A549 (cell line): ENCODE results near the gene ARRDC2. TPM values are rescaled to one million over a fixed set of nuclear protein-coding genes. Genes with fewer than 3 reads are reported as not detected.
"Not testable (repeated sequence)": the region's sequence is repeated elsewhere in the genome, so short reads cannot be mapped to it uniquely, and the experiment has no call there.

Source experiments
- ATAC-seq, 2 experiments: fragments of 200-7000 bp in 1 of 2; fragments of >200 bp in 1 of 2; cut with Nextera tagmentation in 1 of 2; cut with Tn5 transposase in 1 of 2; 3 replicates each; pipeline versions ENCODE4 v1.8.0 to v1.9.1; 2018 to 2020; ENCODE audit warnings: mild to moderate bottlenecking in 1 of 2, moderate library complexity in 1 of 2
- CTCF ChIA-PET: fragments of 300-600 bp; sonication (Branson Sonifier 250); formaldehyde crosslinking; extraction: SDS; loops from one replicate; lab custom pipeline; 2021; ENCODE audit warnings: antibody characterized with exemption, inconsistent platforms; lab: Yijun Ruan, JAX
- POLR2A ChIA-PET: fragments of 350-600 bp; formaldehyde crosslinking; extraction: SDS; loops from one replicate; lab custom pipeline; 2021; ENCODE audit warnings: antibody characterized with exemption, inconsistent platforms; lab: Yijun Ruan, JAX
- DNase-seq, 2 experiments: peaks; one replicate each; pipeline versions ENCODE4 v3.0.0 to v3.0.0-alpha.2; 2011 to 2016; ENCODE audit warnings: low read depth in 1 of 2, low spot score in 1 of 2
- FAIRE-seq: peaks from 2 replicates; lab custom pipeline; 2011; peaks lifted over from hg19 to GRCh38; lab: Jason Lieb, UNC
- H3K27ac ChIP-seq, 2 experiments: fragments of >200 bp; sonication (Bioruptor Twin); formaldehyde crosslinking; 3 replicates each; pipeline ENCODE4 v1.5.1; 2016 to 2017
- H3K4me1 ChIP-seq: fragments of >200 bp; sonication (Bioruptor Twin); formaldehyde crosslinking; 3 replicates; pipeline ENCODE4 v1.6.1; 2016
- H3K4me2 ChIP-seq: fragments of >200 bp; sonication (Bioruptor Twin); formaldehyde crosslinking; 3 replicates; pipeline ENCODE4 v1.6.1; 2016
- H3K4me3 ChIP-seq: fragments of >200 bp; sonication (Bioruptor Twin); formaldehyde crosslinking; 3 replicates; pipeline ENCODE4 v1.5.1; 2016
- H3K9me3 ChIP-seq: fragments of >200 bp; sonication (Bioruptor Twin); formaldehyde crosslinking; 3 replicates; pipeline ENCODE4 v1.6.1; 2016
- CHD4 ChIP-seq: fragments of 200-600 bp; sonication (generic); IDR thresholded peaks from 2 replicates; pipeline ENCODE4 v1.6.1; 2016; ENCODE audit warnings: antibody characterized with exemption, mild to moderate bottlenecking, borderline replicate concordance
- EP300 ChIP-seq, 2 experiments: fragments of >200 bp; sonication (Bioruptor Twin); formaldehyde crosslinking; IDR thresholded peaks; 2 replicates in 1 of 2; 3 replicates in 1 of 2; pipeline ENCODE4 v1.6.1; 2016 to 2017
- FOSB ChIP-seq: fragments of 250-450 bp; sonication (Bioruptor Pico); IDR thresholded peaks from 2 replicates; pipeline ENCODE4 v1.5.0; 2020; ENCODE audit warnings: mild to moderate bottlenecking, moderate library complexity
- FOSL2 ChIP-seq, 2 experiments: fragments of 450-650 bp in 1 of 2; fragments of >200 bp in 1 of 2; sonication (Bioruptor Twin) in 1 of 2; formaldehyde crosslinking; IDR thresholded peaks; 2 replicates each; pipeline versions ENCODE4 v1.5.0 to v1.6.1; 2016 to 2020; ENCODE audit warnings: mild to moderate bottlenecking in 1 of 2, moderate library complexity in 1 of 2
- HDAC2 ChIP-seq: fragments of 200-600 bp; sonication (generic); IDR thresholded peaks from 2 replicates; pipeline ENCODE4 v1.6.1; 2016
- HEYL ChIP-seq: fragments of 250-450 bp; sonication (Bioruptor Pico); IDR thresholded peaks from 2 replicates; pipeline ENCODE4 v1.8.0; 2021; ENCODE audit warnings: mild to moderate bottlenecking, moderate library complexity
- HOXB13 ChIP-seq: fragments of 250-450 bp; sonication (Bioruptor Pico); IDR thresholded peaks from 2 replicates; pipeline ENCODE4 v1.5.0; 2020; ENCODE audit warnings: low read depth, mild to moderate bottlenecking, moderate library complexity
- KDM1A ChIP-seq: fragments of 200-600 bp; sonication (generic); IDR thresholded peaks from 2 replicates; pipeline ENCODE4 v1.6.1; 2016; ENCODE audit warnings: low read depth, mild to moderate bottlenecking
- KDM5A ChIP-seq: fragments of 200-600 bp; sonication (generic); IDR thresholded peaks from 2 replicates; pipeline ENCODE4 v1.6.1; 2016; ENCODE audit warnings: antibody characterized with exemption, mild to moderate bottlenecking
- RARB ChIP-seq: fragments of 250-450 bp; sonication (Bioruptor Pico); IDR thresholded peaks from 2 replicates; pipeline ENCODE4 v1.8.0; 2021; ENCODE audit warnings: mild to moderate bottlenecking, moderate library complexity
- RCOR1 ChIP-seq: fragments of 150-350 bp; IDR thresholded peaks from 2 replicates; pipeline ENCODE4 v1.6.1; 2014; ENCODE audit warnings: antibody characterized with exemption, low read length, low read depth
- RNF2 ChIP-seq: fragments of 200-600 bp; sonication (generic); IDR thresholded peaks from 2 replicates; pipeline ENCODE4 v1.6.1; 2016; ENCODE audit warnings: low read depth, mild to moderate bottlenecking, antibody characterized with exemption, moderate library complexity, borderline replicate concordance
- SREBF2 ChIP-seq: fragments of 450-650 bp; IDR thresholded peaks from 2 replicates; pipeline ENCODE4 v1.6.1; 2014; ENCODE audit warnings: mild to moderate bottlenecking, moderate library complexity
- WGBS: methylation state at CpG from one replicate; pipeline ENCODE4 v1.1.6; 2017; ENCODE audit errors: missing lambda C conversion rate; 5-methylcytosine and 5-hydroxymethylcytosine counted together
- polyA plus RNA-seq, 4 experiments: library from polyadenylated mRNA; depleted of rRNA in 3 of 4; stranded (reverse); fragments of >200 nt; fragmentation: RNase III in 1 of 4; extraction: RNeasy Plus Mini Kit Qiagen cat#74134 plus additional on column Dnase treatment in 1 of 4; gene quantifications; 2 replicates in 3 of 4; 3 replicates in 1 of 4; pipeline ENCODE4 v1.2.3, GENCODE V29; 2011 to 2017
- TF ChIP-seq, protein P1 (sequence below): fragments of >200 bp; sonication (Bioruptor Twin); formaldehyde crosslinking; IDR thresholded peaks from 2 replicates; pipeline ENCODE4 v1.6.1; 2016
- TF ChIP-seq, protein P2 (sequence below): IDR thresholded peaks from 2 replicates; pipeline ENCODE4 v1.6.1; 2012
- TF ChIP-seq, protein P3 (sequence below): IDR thresholded peaks from 2 replicates; pipeline ENCODE4 v1.6.1; 2012; ENCODE audit warnings: low read depth, borderline replicate concordance
- TF ChIP-seq, protein P4 (sequence below): fragments of 250-450 bp; sonication (Bioruptor Pico); IDR thresholded peaks from 2 replicates; pipeline ENCODE4 v1.5.0; 2020; ENCODE audit warnings: low read depth, mild to moderate bottlenecking, moderate library complexity
- TF ChIP-seq, protein P5 (sequence below): fragments of 250-450 bp; sonication (Bioruptor Pico); IDR thresholded peaks from 2 replicates; pipeline ENCODE4 v1.5.0; 2021; ENCODE audit warnings: mild to moderate bottlenecking, moderate library complexity, borderline replicate concordance
- TF ChIP-seq, protein P6 (sequence below): fragments of 450-650 bp; IDR thresholded peaks from 2 replicates; pipeline ENCODE4 v1.6.1; 2014; ENCODE audit warnings: antibody characterized with exemption
- TF ChIP-seq, protein P7 (sequence below): IDR thresholded peaks from 2 replicates; pipeline ENCODE4 v1.6.1; 2012

Gene ARRDC2
- polyA plus RNA-seq, 2 of the 4 experiments (the other 2 are of a cell fraction), result 14.5 to 14.8 TPM

DNA sequence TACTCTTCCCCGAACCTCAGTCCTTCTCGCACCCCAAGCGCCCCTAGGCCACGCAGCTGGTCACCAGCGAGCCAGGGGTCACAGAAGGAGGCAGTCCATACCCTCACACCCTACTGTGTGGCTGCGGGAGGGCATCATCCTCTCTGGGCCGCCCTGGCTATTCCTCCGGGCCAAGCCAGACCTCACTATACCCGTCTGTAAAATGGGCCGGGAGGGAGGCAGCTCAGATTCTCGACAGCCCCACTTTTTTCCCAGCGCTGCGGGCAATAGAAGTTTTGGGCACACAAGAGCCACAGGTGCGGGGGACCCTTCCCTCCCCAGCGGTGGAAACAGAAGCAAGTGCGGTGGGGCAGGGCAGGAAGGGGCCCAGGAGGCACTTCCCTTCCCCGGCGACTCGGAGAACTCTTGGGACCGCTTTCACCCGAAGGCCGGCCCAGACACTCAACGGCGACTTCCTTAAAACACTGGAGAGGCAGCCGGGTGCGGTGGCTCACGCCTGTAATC is 5.6 kb upstream of the ARRDC2 start:
- no peak for DNase-seq
- Histone ChIP-seq H3K9me3 (no peaks in the 10 kb centered on the region), H3K4me3 (peak overlapping the region; percentile 100), H3K4me1 (peaks cover 31% of the 10 kb centered on the region), H3K27ac (peak overlapping the region; percentile 90 to 93), H3K4me2 (peak overlapping the region; percentile 97)
- TF ChIP-seq, protein P1, sequence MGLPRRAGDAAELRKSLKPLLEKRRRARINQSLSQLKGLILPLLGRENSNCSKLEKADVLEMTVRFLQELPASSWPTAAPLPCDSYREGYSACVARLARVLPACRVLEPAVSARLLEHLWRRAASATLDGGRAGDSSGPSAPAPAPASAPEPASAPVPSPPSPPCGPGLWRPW, result no peak
- peak; percentile 80; the same call in 1 of the 2 replicates for TF ChIP-seq HDAC2
- TF ChIP-seq FOSB (CRISPR knock-in tag), result no peak
- TF ChIP-seq SREBF2, result no peak
- TF ChIP-seq, protein P2, sequence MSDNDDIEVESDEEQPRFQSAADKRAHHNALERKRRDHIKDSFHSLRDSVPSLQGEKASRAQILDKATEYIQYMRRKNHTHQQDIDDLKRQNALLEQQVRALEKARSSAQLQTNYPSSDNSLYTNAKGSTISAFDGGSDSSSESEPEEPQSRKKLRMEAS, result 0 out of 2 replicates have a peak, but pooled peaks have one; percentile 1
- TF ChIP-seq, protein P3, sequence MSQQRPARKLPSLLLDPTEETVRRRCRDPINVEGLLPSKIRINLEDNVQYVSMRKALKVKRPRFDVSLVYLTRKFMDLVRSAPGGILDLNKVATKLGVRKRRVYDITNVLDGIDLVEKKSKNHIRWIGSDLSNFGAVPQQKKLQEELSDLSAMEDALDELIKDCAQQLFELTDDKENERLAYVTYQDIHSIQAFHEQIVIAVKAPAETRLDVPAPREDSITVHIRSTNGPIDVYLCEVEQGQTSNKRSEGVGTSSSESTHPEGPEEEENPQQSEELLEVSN, result no peak
- no peak for TF ChIP-seq RARB (CRISPR knock-in tag)
- TF ChIP-seq FOSL2 (IDR thresholded peaks at IDR 0.05), result no peak
- TF ChIP-seq FOSL2 (CRISPR knock-in tag; IDR thresholded peaks at IDR 0.05), result no peak
- TF ChIP-seq, protein P4, sequence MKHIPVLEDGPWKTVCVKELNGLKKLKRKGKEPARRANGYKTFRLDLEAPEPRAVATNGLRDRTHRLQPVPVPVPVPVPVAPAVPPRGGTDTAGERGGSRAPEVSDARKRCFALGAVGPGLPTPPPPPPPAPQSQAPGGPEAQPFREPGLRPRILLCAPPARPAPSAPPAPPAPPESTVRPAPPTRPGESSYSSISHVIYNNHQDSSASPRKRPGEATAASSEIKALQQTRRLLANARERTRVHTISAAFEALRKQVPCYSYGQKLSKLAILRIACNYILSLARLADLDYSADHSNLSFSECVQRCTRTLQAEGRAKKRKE (CRISPR knock-in tag), result no peak
- TF ChIP-seq, protein P5, sequence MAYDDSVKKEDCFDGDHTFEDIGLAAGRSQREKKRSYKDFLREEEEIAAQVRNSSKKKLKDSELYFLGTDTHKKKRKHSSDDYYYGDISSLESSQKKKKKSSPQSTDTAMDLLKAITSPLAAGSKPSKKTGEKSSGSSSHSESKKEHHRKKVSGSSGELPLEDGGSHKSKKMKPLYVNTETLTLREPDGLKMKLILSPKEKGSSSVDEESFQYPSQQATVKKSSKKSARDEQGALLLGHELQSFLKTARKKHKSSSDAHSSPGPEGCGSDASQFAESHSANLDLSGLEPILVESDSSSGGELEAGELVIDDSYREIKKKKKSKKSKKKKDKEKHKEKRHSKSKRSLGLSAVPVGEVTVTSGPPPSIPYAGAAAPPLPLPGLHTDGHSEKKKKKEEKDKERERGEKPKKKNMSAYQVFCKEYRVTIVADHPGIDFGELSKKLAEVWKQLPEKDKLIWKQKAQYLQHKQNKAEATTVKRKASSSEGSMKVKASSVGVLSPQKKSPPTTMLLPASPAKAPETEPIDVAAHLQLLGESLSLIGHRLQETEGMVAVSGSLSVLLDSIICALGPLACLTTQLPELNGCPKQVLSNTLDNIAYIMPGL (CRISPR knock-in tag), result no peak
- no peak for TF ChIP-seq HEYL (CRISPR knock-in tag)
- TF ChIP-seq KDM1A, result peak; percentile 92; the same call in 1 of the 2 replicates
- TF ChIP-seq, protein P6, sequence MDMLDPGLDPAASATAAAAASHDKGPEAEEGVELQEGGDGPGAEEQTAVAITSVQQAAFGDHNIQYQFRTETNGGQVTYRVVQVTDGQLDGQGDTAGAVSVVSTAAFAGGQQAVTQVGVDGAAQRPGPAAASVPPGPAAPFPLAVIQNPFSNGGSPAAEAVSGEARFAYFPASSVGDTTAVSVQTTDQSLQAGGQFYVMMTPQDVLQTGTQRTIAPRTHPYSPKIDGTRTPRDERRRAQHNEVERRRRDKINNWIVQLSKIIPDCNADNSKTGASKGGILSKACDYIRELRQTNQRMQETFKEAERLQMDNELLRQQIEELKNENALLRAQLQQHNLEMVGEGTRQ, result no peak
- TF ChIP-seq, protein P7, sequence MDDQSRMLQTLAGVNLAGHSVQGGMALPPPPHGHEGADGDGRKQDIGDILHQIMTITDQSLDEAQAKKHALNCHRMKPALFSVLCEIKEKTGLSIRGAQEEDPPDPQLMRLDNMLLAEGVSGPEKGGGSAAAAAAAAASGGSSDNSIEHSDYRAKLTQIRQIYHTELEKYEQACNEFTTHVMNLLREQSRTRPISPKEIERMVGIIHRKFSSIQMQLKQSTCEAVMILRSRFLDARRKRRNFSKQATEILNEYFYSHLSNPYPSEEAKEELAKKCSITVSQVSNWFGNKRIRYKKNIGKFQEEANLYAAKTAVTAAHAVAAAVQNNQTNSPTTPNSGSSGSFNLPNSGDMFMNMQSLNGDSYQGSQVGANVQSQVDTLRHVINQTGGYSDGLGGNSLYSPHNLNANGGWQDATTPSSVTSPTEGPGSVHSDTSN, result no peak
- TF ChIP-seq HOXB13, result no peak
- TF ChIP-seq KDM5A, result no peak
- peak; percentile 56; the same call in 1 of the 2 replicates for TF ChIP-seq CHD4
- no peak for TF ChIP-seq RNF2
- TF ChIP-seq RCOR1, result no peak
- TF ChIP-seq EP300 (IDR thresholded peaks at IDR 0.05), result no peak
- ChIA-PET CTCF (interaction anchor here (2.0 to 17.1 kb wide), 3 partner anchors 57 to 132 kb away, joined by 8 to 493 read pairs (median 9); partner anchors contain the start of gene CCDC124), POLR2A (no interaction called here)
- ATAC-seq, result no peak
- 71% methylated on average over 23 of the region's 27 CpGs for WGBS
- no peak for FAIRE-seq

DNA sequence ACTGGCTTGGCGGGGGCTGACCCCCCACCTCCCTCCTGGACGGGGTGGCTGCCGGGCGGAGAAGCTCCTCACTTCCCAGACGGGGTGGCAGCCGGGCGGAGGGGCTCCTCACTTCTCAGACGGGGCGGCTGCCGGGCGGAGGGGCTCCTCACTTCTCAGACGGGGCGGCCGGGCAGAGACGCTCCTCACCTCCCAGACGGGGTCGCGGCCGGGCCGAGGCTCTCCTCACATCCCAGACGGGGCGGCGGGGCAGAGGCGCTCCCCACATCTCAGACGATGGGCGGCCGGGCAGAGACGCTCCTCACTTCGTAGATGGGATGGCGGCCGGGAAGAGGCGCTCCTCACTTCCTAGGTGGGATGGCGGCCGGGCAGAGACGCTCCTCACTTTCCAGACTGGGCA is 2.2 kb upstream of the ARRDC2 start:
- H3K4me3 ChIP-seq, DNase-seq, ATAC-seq, H3K4me2 ChIP-seq, H3K9me3 ChIP-seq, H3K27ac ChIP-seq, FAIRE-seq, POLR2A ChIA-PET: not testable (repeated sequence)
- CTCF ChIA-PET, result interaction anchor here (1.0 to 8.3 kb wide), 3 partner anchors 18 to 165 kb away, joined by 3 to 136 read pairs (median 11); no protein-coding TSS in a partner anchor
- WGBS, result no CpG with 5 or more reads among the region's 35 CpGs
- peaks cover 30% of the 10 kb centered on the region for H3K4me1 ChIP-seq
